IMR-90 (cell line): ENCODE data around the gene SMARCA2. TPM values are rescaled to one million over a fixed set of nuclear protein-coding genes. Genes with fewer than 3 reads are reported as not detected.

ENCODE experiments used
- ATAC-seq: fragments of 200-7000 bp; cut with Tn5 transposase; 2 replicates; pipeline ENCODE4 v1.9.1; 2020; ENCODE audit warnings: low read depth, mild to moderate bottlenecking, moderate library complexity
- BruUV-seq: library from RNA; stranded (reverse); fragments of 400-500 nt; replicated peaks from 2 replicates; lab custom pipeline; 2021; lab: Mats Ljungman, UMichigan
- CTCF ChIA-PET: fragments of 300-600 bp; formaldehyde crosslinking; extraction: SDS; loops from one replicate; lab custom pipeline; 2021; ENCODE audit warnings: antibody characterized with exemption; lab: Yijun Ruan, JAX
- POLR2A ChIA-PET: fragments of 300-600 bp; sonication (Branson Sonifier 250); formaldehyde crosslinking; loops from one replicate; lab custom pipeline; 2022; ENCODE audit warnings: antibody characterized with exemption; ENCODE audit not compliant: unreplicated experiment; lab: Charles Lee
- DNase-seq: peaks from one replicate; pipeline ENCODE4 v3.0.0; 2013
- H2AFZ ChIP-seq: replicated peaks from 2 replicates; pipeline ENCODE3; 2013; ENCODE audit warnings: low read length, mild to moderate bottlenecking; ENCODE audit not compliant: poor library complexity
- H2AK5ac ChIP-seq: 2 replicates; pipeline ENCODE4 v1.6.1; 2013; ENCODE audit warnings: low read depth, low read length, inconsistent platforms
- H2AK9ac ChIP-seq: replicated peaks from 2 replicates; pipeline ENCODE3; 2013; ENCODE audit warnings: mild to moderate bottlenecking, low read depth, low read length, moderate library complexity; ENCODE audit not compliant: poor library complexity
- H2BK120ac ChIP-seq: 2 replicates; pipeline ENCODE4 v1.6.1; 2013; ENCODE audit warnings: low read depth, low read length, inconsistent platforms
- H2BK15ac ChIP-seq: 3 replicates; pipeline ENCODE4 v1.6.1; 2013; ENCODE audit warnings: low read depth, low read length, inconsistent platforms
- H2BK20ac ChIP-seq: 2 replicates; pipeline ENCODE4 v1.6.1; 2013; ENCODE audit warnings: low read depth, mild to moderate bottlenecking, inconsistent platforms, low read length, moderate library complexity
- H2BK5ac ChIP-seq: 2 replicates; pipeline ENCODE4 v1.6.1; 2013; ENCODE audit warnings: mild to moderate bottlenecking, low read depth, low read length, inconsistent platforms; ENCODE audit not compliant: poor library complexity, severe bottlenecking
- H3K14ac ChIP-seq: replicated peaks from 2 replicates; pipeline ENCODE4 v1.6.1; 2013; ENCODE audit warnings: low read depth, low read length, inconsistent platforms
- H3K18ac ChIP-seq: 2 replicates; pipeline ENCODE4 v1.6.1; 2013; ENCODE audit warnings: low read depth, low read length, control low read depth
- H3K23ac ChIP-seq: 2 replicates; pipeline ENCODE4 v1.6.1; 2013; ENCODE audit warnings: low read depth, low read length, inconsistent platforms
- H3K27ac ChIP-seq: 2 replicates; pipeline ENCODE4 v1.5.1; 2013; ENCODE audit warnings: mild to moderate bottlenecking, control low read depth, low read length; ENCODE audit not compliant: insufficient read depth
- H3K27me3 ChIP-seq: 2 replicates; pipeline ENCODE4 v1.6.1; 2013; ENCODE audit warnings: low read length; ENCODE audit not compliant: control insufficient read depth, insufficient read depth
- H3K36me3 ChIP-seq: 2 replicates; pipeline ENCODE4 v1.6.1; 2013; ENCODE audit warnings: low read length, mixed read lengths; ENCODE audit not compliant: control insufficient read depth, insufficient read depth
- H3K4ac ChIP-seq: 2 replicates; pipeline ENCODE4 v1.6.1; 2013; ENCODE audit warnings: low read depth, low read length, inconsistent platforms
- H3K4me1 ChIP-seq: 2 replicates; pipeline ENCODE4 v1.6.1; 2013; ENCODE audit warnings: low read length, mixed read lengths; ENCODE audit not compliant: control insufficient read depth, insufficient read depth
- H3K4me2 ChIP-seq: 2 replicates; pipeline ENCODE4 v1.6.1; 2013; ENCODE audit warnings: low read depth, mild to moderate bottlenecking, control low read depth, low read length, moderate library complexity
- H3K4me3 ChIP-seq: 2 replicates; pipeline ENCODE4 v1.5.1; 2013; ENCODE audit warnings: low read depth, mild to moderate bottlenecking, control low read depth, low read length, moderate library complexity; ENCODE audit not compliant: insufficient read depth
- H3K56ac ChIP-seq: 2 replicates; pipeline ENCODE4 v1.6.1; 2013; ENCODE audit warnings: low read length, inconsistent platforms; ENCODE audit not compliant: insufficient read depth; ENCODE audit errors: extremely low read depth
- H3K79me1 ChIP-seq, 2 experiments: 2 replicates each; pipeline ENCODE4 v1.6.1; 2013; ENCODE audit warnings: low read length in 2 of 2, inconsistent platforms in 1 of 2, low read depth in 1 of 2
- H3K9ac ChIP-seq: 2 replicates; pipeline ENCODE4 v1.6.1; 2013; ENCODE audit warnings: low read depth, low read length, control low read depth
- H3K9me1 ChIP-seq: 2 replicates; pipeline ENCODE4 v1.6.1; 2013; ENCODE audit warnings: low read length, inconsistent platforms; ENCODE audit not compliant: insufficient read depth
- H3K9me3 ChIP-seq: 2 replicates; pipeline ENCODE4 v1.6.1; 2013; ENCODE audit warnings: low read length; ENCODE audit not compliant: control insufficient read depth, insufficient read depth
- H4K20me1 ChIP-seq: 2 replicates; pipeline ENCODE4 v1.6.1; 2013; ENCODE audit warnings: low read length, inconsistent platforms; ENCODE audit not compliant: insufficient read depth
- H4K5ac ChIP-seq: 2 replicates; pipeline ENCODE4 v1.6.1; 2013; ENCODE audit warnings: mild to moderate bottlenecking, low read depth, low read length, control low read depth
- H4K8ac ChIP-seq, 2 experiments: 2 replicates each; pipeline ENCODE4 v1.6.1; 2013; ENCODE audit warnings: low read depth in 2 of 2, low read length in 2 of 2, control low read depth in 1 of 2, inconsistent platforms in 1 of 2
- H4K91ac ChIP-seq: 2 replicates; pipeline ENCODE4 v1.6.1; 2013; ENCODE audit warnings: low read depth, low read length, inconsistent platforms; ENCODE audit not compliant: insufficient read depth
- BHLHE40 ChIP-seq: fragments of 150-350 bp; IDR thresholded peaks from 2 replicates; pipeline ENCODE4 v1.6.1; 2016; ENCODE audit warnings: mild to moderate bottlenecking, low read depth, low read length
- CEBPB ChIP-seq: IDR thresholded peaks from 2 replicates; pipeline ENCODE4 v1.6.1; 2012; ENCODE audit warnings: low read depth, low read length, improper control_type of control experiment
- CHD1 ChIP-seq: IDR thresholded peaks from 2 replicates; pipeline ENCODE4 v1.6.1; 2012; ENCODE audit warnings: low read depth, low read length, improper control_type of control experiment
- CTCF ChIP-seq: conservative IDR thresholded peaks from 2 replicates; pipeline ENCODE4 v1.5.1; 2012; ENCODE audit warnings: mild to moderate bottlenecking, low read depth, low read length, improper control_type of control experiment
- ELK1 ChIP-seq: fragments of 150-350 bp; IDR thresholded peaks from 2 replicates; pipeline ENCODE4 v1.6.1; 2016; ENCODE audit warnings: low read depth, mild to moderate bottlenecking, low read length, moderate library complexity, borderline replicate concordance
- FOS ChIP-seq: fragments of 150-350 bp; IDR thresholded peaks from 2 replicates; pipeline ENCODE4 v1.6.1; 2016; ENCODE audit warnings: low read depth, low read length
- MAFK ChIP-seq: IDR thresholded peaks from 2 replicates; pipeline ENCODE4 v1.6.1; 2012; ENCODE audit warnings: low read depth, low read length, improper control_type of control experiment
- MAZ ChIP-seq: IDR thresholded peaks from 2 replicates; pipeline ENCODE4 v1.6.1; 2012; ENCODE audit warnings: low read depth, mild to moderate bottlenecking, low read length, improper control_type of control experiment, moderate library complexity, borderline replicate concordance
- MXI1 ChIP-seq: IDR thresholded peaks from 2 replicates; pipeline ENCODE4 v1.6.1; 2012; ENCODE audit warnings: low read depth, mild to moderate bottlenecking, low read length, moderate library complexity, borderline replicate concordance
- NFE2L2 ChIP-seq: fragments of 150-350 bp; IDR thresholded peaks from 2 replicates; pipeline ENCODE4 v1.6.1; 2016; ENCODE audit warnings: low read depth, mild to moderate bottlenecking, low read length
- POLR2A ChIP-seq: IDR thresholded peaks from 2 replicates; pipeline ENCODE4 v1.6.1; 2012; ENCODE audit warnings: mild to moderate bottlenecking, low read depth, low read length
- RAD21 ChIP-seq: IDR thresholded peaks from 2 replicates; pipeline ENCODE4 v1.6.1; 2012; ENCODE audit warnings: low read length, improper control_type of control experiment
- RCOR1 ChIP-seq: IDR thresholded peaks from 2 replicates; pipeline ENCODE4 v1.6.1; 2012; ENCODE audit warnings: mild to moderate bottlenecking, low read length, improper control_type of control experiment; ENCODE audit not compliant: insufficient replicate concordance
- RFX5 ChIP-seq: IDR thresholded peaks from 2 replicates; pipeline ENCODE4 v1.8.0; 2012; ENCODE audit warnings: low read depth, mild to moderate bottlenecking, low read length, moderate library complexity
- SMC3 ChIP-seq: fragments of 150-350 bp; IDR thresholded peaks from 2 replicates; pipeline ENCODE4 v1.6.1; 2016; ENCODE audit warnings: low read depth, mild to moderate bottlenecking, antibody characterized with exemption, low read length, moderate library complexity
- USF2 ChIP-seq: fragments of 150-350 bp; IDR thresholded peaks from 2 replicates; pipeline ENCODE4 v1.6.1; 2017; ENCODE audit warnings: mild to moderate bottlenecking, antibody characterized with exemption, low read length, low read depth
- WGBS, 2 experiments: methylation state at CpG; one replicate each; pipeline versions ENCODE4 v1.1.5 to v1.1.7; 2013; ENCODE audit warnings: missing lambda C conversion rate in 2 of 2; ENCODE audit not compliant: insufficient read length in 1 of 2; ENCODE audit errors: extremely low coverage in 2 of 2; 5-methylcytosine and 5-hydroxymethylcytosine counted together
- dilution Hi-C: fragments of 300-500 bp; cut with HindIII; formaldehyde crosslinking; loops from one replicate; pipeline ENCODE4 v1.14.3; 2018; ENCODE audit warnings: low sequenced_read_pairs; ENCODE audit not compliant: unreplicated experiment
- in situ Hi-C: fragments of 300-500 bp; cut with MboI; formaldehyde crosslinking; loops from 3 replicates; pipeline ENCODE4 v1.14.3; 2019; ENCODE audit warnings: low sequenced_read_pairs, inconsistent platforms, mixed read lengths
- intact Hi-C: fragments of 100-400 bp; cut with micrococcal nuclease; formaldehyde crosslinking; loops from 2 replicates; pipeline ENCODE4 v1.10.0; 2022
- polyA plus RNA-seq, 3 experiments: library from polyadenylated mRNA; depleted of rRNA; stranded (reverse); fragments of >200 nt; gene quantifications; 2 replicates each; pipeline ENCODE4 v1.2.3, GENCODE V29; 2012; ENCODE audit warnings: low replicate concordance in 1 of 3
- total RNA-seq: library from RNA; depleted of rRNA; stranded (reverse); fragments of >200 nt; gene quantifications from 2 replicates; pipeline ENCODE4 v1.2.3, GENCODE V29; 2012

SMARCA2 gene
- total and polyA plus RNA-seq, 2 of the 4 experiments (the other 2 are of a cell fraction), result 25.3 to 26.7 TPM

- Histone ChIP-seq H3K27me3 (no peaks in the 10 kb centered on the region), H4K91ac (no peak overlapping the region), H4K5ac (no peak overlapping the region), H3K14ac (no peak overlapping the region), H3K27ac (no peak overlapping the region), H3K23ac (no peak overlapping the region), H3K4ac (no peak overlapping the region), H4K8ac (no peak overlapping the region), H3K4me1 (no peaks in the 10 kb centered on the region), H3K9me1 (no peaks in the 10 kb centered on the region; the same call in none of the 2 replicates), H2BK15ac (no peak overlapping the region), H2BK5ac (no peak overlapping the region), H3K36me3 (peaks cover 4% of the 10 kb centered on the region; the same call in 1 of the 2 replicates), H3K4me3 (no peak overlapping the region), H2AK5ac (no peak overlapping the region), H2AK9ac (no peak overlapping the region), H4K20me1 (no peaks in the 10 kb centered on the region), H3K9ac (no peak overlapping the region), H3K18ac (no peak overlapping the region), H2BK120ac (no peak overlapping the region), H2BK20ac (no peak overlapping the region), H3K79me1 (peaks cover 3% of the 10 kb centered on the region in 2 experiments; a peak in 2 of 4 replicates), H3K56ac (no peak overlapping the region), H2AFZ (no peak overlapping the region), H3K4me2 (no peak overlapping the region), H3K9me3 (no peaks in the 10 kb centered on the region)
- no TSS peak for BruUV-seq
- TF ChIP-seq MXI1, result no peak
- TF ChIP-seq MAFK, result no peak
- TF ChIP-seq RCOR1, result no peak
- TF ChIP-seq NFE2L2, result no peak
- no peak for TF ChIP-seq USF2
- TF ChIP-seq BHLHE40, result no peak
- TF ChIP-seq POLR2A, result no peak
- TF ChIP-seq SMC3, result no peak
- TF ChIP-seq ELK1, result no peak
- TF ChIP-seq CTCF, result no peak
- no peak for TF ChIP-seq MAZ
- no peak for TF ChIP-seq RAD21
- no peak for TF ChIP-seq RFX5
- no peak for TF ChIP-seq CEBPB
- no peak for TF ChIP-seq FOS
- no peak for TF ChIP-seq CHD1
- dilution Hi-C loops (no loop called here), intact Hi-C loops (no loop called here), in situ Hi-C loops (no loop called here)
- DNase-seq (no peak), ATAC-seq (no peak)
- no CpG with 5 or more reads among the region's 7 CpGs for WGBS, 2 experiments
- ChIA-PET CTCF (no interaction called here), POLR2A (no interaction called here)
Observed at GRCh38 chr9:2174306-2174705, 159.2 kb downstream of the SMARCA2 start.
